Measurements from ENCODE around the gene SPACA9. TPM values are rescaled to one million over a fixed set of nuclear protein-coding genes. Genes with fewer than 3 reads are reported as not detected.

The SPACA9 gene
- total RNA-seq, 1 experiment from 2014 or later, result 1.3 TPM

GRCh38 chr9:132840980-132841379 lies 37.7 kb upstream of the SPACA9 start:
- H2BK5ac ChIP-seq (ENCODE audit: insufficient read length, low read length), result no peak overlapping the region
- peaks cover 3% of the 10 kb centered on the region for H3K27me3 Mint-ChIP-seq (ENCODE audit: low read depth)
- TF ChIP-seq, protein P1, sequence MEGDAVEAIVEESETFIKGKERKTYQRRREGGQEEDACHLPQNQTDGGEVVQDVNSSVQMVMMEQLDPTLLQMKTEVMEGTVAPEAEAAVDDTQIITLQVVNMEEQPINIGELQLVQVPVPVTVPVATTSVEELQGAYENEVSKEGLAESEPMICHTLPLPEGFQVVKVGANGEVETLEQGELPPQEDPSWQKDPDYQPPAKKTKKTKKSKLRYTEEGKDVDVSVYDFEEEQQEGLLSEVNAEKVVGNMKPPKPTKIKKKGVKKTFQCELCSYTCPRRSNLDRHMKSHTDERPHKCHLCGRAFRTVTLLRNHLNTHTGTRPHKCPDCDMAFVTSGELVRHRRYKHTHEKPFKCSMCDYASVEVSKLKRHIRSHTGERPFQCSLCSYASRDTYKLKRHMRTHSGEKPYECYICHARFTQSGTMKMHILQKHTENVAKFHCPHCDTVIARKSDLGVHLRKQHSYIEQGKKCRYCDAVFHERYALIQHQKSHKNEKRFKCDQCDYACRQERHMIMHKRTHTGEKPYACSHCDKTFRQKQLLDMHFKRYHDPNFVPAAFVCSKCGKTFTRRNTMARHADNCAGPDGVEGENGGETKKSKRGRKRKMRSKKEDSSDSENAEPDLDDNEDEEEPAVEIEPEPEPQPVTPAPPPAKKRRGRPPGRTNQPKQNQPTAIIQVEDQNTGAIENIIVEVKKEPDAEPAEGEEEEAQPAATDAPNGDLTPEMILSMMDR (conservative IDR thresholded peaks at IDR 0.05), result no peak

More at GRCh38 chr9:132840980-132841379, 37.7 kb upstream of the SPACA9 start:
- no peak overlapping the region for H3K4ac ChIP-seq (ENCODE audit: low read depth, low read length)
- WGBS (ENCODE audit: extremely low coverage, insufficient read length, low lambda C conversion rate), result no CpG with 5 or more reads among the region's 13 CpGs
- H3K56ac ChIP-seq (ENCODE audit: insufficient read length, low read depth, low read length), result no peak overlapping the region
- no peak overlapping the region for H4K8ac ChIP-seq (replicated peaks; ENCODE audit: insufficient read length, low read depth, low read length)
- H3T11ph ChIP-seq (ENCODE audit: low read length), result no peak overlapping the region
- H4K20me1 ChIP-seq (ENCODE audit: control insufficient read depth, insufficient read depth, insufficient read length), result no peaks in the 10 kb centered on the region
- no peak overlapping the region for H2BK120ac ChIP-seq (ENCODE audit: low read depth, low read length, poor library complexity, severe bottlenecking)
- H3K79me1 ChIP-seq (ENCODE audit: insufficient read depth, low read depth, low read length, poor library complexity, severe bottlenecking), result no peaks in the 10 kb centered on the region
- no peak overlapping the region for H3K18ac ChIP-seq (ENCODE audit: insufficient read length, low read depth, low read length)
- H3K23ac ChIP-seq (ENCODE audit: insufficient read length, low read depth, low read length), result no peak overlapping the region
- no peak overlapping the region for H2AK5ac ChIP-seq (ENCODE audit: insufficient read length, low read length)
- H4K91ac ChIP-seq (ENCODE audit: insufficient read length, low read depth, low read length), result no peak overlapping the region
- Mint-ChIP-seq H3K4me1 (peaks cover 10 to 21% of the 10 kb centered on the region in 2 experiments), H3K4me3 (no peak overlapping the region), H3K9me3 (no peaks in the 10 kb centered on the region), H3K36me3 (ENCODE audit: insufficient read depth in 1 of 3, low read depth in 3 of 3) (no peaks in the 10 kb centered on the region), H3K27ac (peak overlapping the region in 1 of 3 experiments; percentile 76; a peak in 1 of 7 replicates)
- H2AFZ ChIP-seq (ENCODE audit: low read length), result no peak overlapping the region
- no peaks in the 10 kb centered on the region for H3K27me3 ChIP-seq (ENCODE audit: insufficient read depth, low read length)
- no peak overlapping the region for H3K9ac ChIP-seq (ENCODE audit: extremely low read depth, insufficient read length, low read length)
- no peak overlapping the region for H2BK20ac ChIP-seq (ENCODE audit: low read depth, low read length, poor library complexity, severe bottlenecking)
- no peaks in the 10 kb centered on the region for H3K9me3 ChIP-seq (ENCODE audit: control insufficient read depth, low read depth, low read length)
- H3K4me2 ChIP-seq (ENCODE audit: insufficient read depth, insufficient read length, low read length), result no peak overlapping the region
- no peak overlapping the region for H4K5ac ChIP-seq (ENCODE audit: insufficient read length, low read depth, low read length)
- H3K79me2 ChIP-seq (ENCODE audit: insufficient read depth, low read length), result no peaks in the 10 kb centered on the region
- H3K23me2 ChIP-seq (ENCODE audit: insufficient read length, low read depth, low read length, poor library complexity, severe bottlenecking), result no peaks in the 10 kb centered on the region
- no peak overlapping the region for H3K27ac ChIP-seq (ENCODE audit: insufficient read length, low read depth, low read length)
- peaks cover 2% of the 10 kb centered on the region; the same call in 1 of the 2 replicates for H3K4me1 ChIP-seq (ENCODE audit: insufficient read depth, low read length)
- H2BK15ac ChIP-seq (ENCODE audit: low read depth, low read length), result no peak overlapping the region
- no peak for DNase-seq
- no peak overlapping the region for H2BK12ac ChIP-seq (ENCODE audit: insufficient read length, low read depth, low read length)
- no peak overlapping the region for H3K14ac ChIP-seq (ENCODE audit: insufficient read depth, low read length)

All from H9 (cell line).